A549 treated with AZD9567 at 1 μM for 4 hours (cell line): ENCODE results near the gene HARS1. TPM values are rescaled to one million over a fixed set of nuclear protein-coding genes. Genes with fewer than 3 reads are reported as not detected.

Experiments
- total RNA-seq: library from RNA; stranded (reverse); fragments of 200-300 nt; extraction: Qiagen RNA extraction; gene quantifications from 5 replicates; pipeline ENCODE4 v1.2.3, GENCODE V29; 2022; ENCODE audit not compliant: insufficient read depth

Gene HARS1
- 76.1 to 99.2 TPM (median 80.5 TPM) in 5 replicates for total RNA-seq

GRCh38 chr5:140690941-140691924 is at the start of gene HARS1, which contains the start of gene HARS2:
HARS1 (minus strand) TSS chr5:140691370; CDS start chr5:140691304, 66 bp downstream.
HARS2 (plus strand) TSS chr5:140691455; CDS start chr5:140691649, 194 bp downstream.

GRCh38 chr5:140700177-140701144 is 9.3 kb upstream of the HARS1 start, which contains the start of gene ZMAT2:
ZMAT2 (plus strand) TSS chr5:140700447; CDS start chr5:140700461, 14 bp downstream.

GRCh38 chr5:140673187-140673976 is 17.8 kb downstream of the HARS1 start, which contains the start of gene DND1:
DND1 (minus strand) TSS chr5:140673576; CDS start chr5:140673542, 34 bp downstream.

GRCh38 chr5:140664359-140665119 is 26.6 kb downstream of the HARS1 start, which contains the start of gene WDR55:
WDR55 (plus strand) TSS chr5:140664904; CDS start chr5:140664913, 9 bp downstream.

GRCh38 chr5:140639148-140639981 is 51.8 kb downstream of the HARS1 start, which contains the start of gene TMCO6:
TMCO6 (plus strand) TSS chr5:140639451; CDS start chr5:140639528, 77 bp downstream.

GRCh38 chr5:140633021-140633471 is 58.1 kb downstream of the HARS1 start, which contains the start of gene CD14:
CD14 (minus strand) TSS chr5:140633175; CDS start chr5:140633071, 104 bp downstream.

Other genes with a start within 250 kb of the HARS1 start
- 2.5 to 4.0 TPM (median 3.1 TPM) in 4 of 5 replicates, not detected in the other for gene EIF4EBP3, start 143.7 kb downstream of the HARS1 start, total RNA-seq
- gene SRA1, start 133.9 kb downstream of the HARS1 start, total RNA-seq: 35.3 to 51.4 TPM (median 46.1 TPM) in 5 replicates
- gene APBB3, start 126.8 kb downstream of the HARS1 start, total RNA-seq: 6.4 to 8.7 TPM (median 7.6 TPM) in 5 replicates
- gene SLC35A4, start 126.5 kb downstream of the HARS1 start, total RNA-seq: 68.6 to 83.5 TPM (median 75.4 TPM) in 5 replicates
- 3.5 to 8.4 TPM (median 4.3 TPM) in 5 replicates for gene CD14, start 58.2 kb downstream of the HARS1 start, total RNA-seq
- gene TMCO6, start 51.9 kb downstream of the HARS1 start, total RNA-seq: 7.6 to 17.9 TPM (median 15.2 TPM) in 5 replicates
- 83.8 to 126 TPM (median 125 TPM) in 5 replicates for gene NDUFA2, start 43.7 kb downstream of the HARS1 start, total RNA-seq
- gene IK, start 43.5 kb downstream of the HARS1 start, total RNA-seq: 86.0 to 142 TPM (median 88.2 TPM) in 5 replicates
- 29.5 to 34.8 TPM (median 31.2 TPM) in 5 replicates for gene WDR55, start 26.5 kb downstream of the HARS1 start, total RNA-seq
- 0.91 to 1.1 TPM (median 0.98 TPM) in 4 of 5 replicates, not detected in the other for gene DND1, start 17.8 kb downstream of the HARS1 start, total RNA-seq
- gene HARS2, start 85 bp upstream of the HARS1 start, total RNA-seq: 33.3 to 39.5 TPM (median 37.6 TPM) in 5 replicates
- 79.6 to 128 TPM (median 85.6 TPM) in 5 replicates for gene ZMAT2, start 9.1 kb upstream of the HARS1 start, total RNA-seq
- 0.13 to 0.25 TPM (median 0.16 TPM) in 4 of 5 replicates, not detected in the other for gene PCDHA1, start 94.8 kb upstream of the HARS1 start, total RNA-seq
- gene PCDHA2, start 103.5 kb upstream of the HARS1 start, total RNA-seq: 0.03 to 0.08 TPM (median 0.07 TPM) in 4 of 5 replicates, not detected in the other
- 0.75 to 1.6 TPM (median 0.85 TPM) in 5 replicates for gene PCDHA3, start 109.7 kb upstream of the HARS1 start, total RNA-seq
- 1.2 to 3.4 TPM (median 1.7 TPM) in 5 replicates for gene PCDHA4, start 115.7 kb upstream of the HARS1 start, total RNA-seq
- gene PCDHA5, start 130.2 kb upstream of the HARS1 start, total RNA-seq: 0.57 to 0.63 TPM (median 0.59 TPM) in 5 replicates
- gene PCDHA6, start 136.6 kb upstream of the HARS1 start, total RNA-seq: 0.02 to 0.05 TPM (median 0.03 TPM) in 4 of 5 replicates, not detected in the other
- 0.09 to 0.12 TPM (median 0.12 TPM) in 4 of 5 replicates, not detected in the other for gene PCDHA7, start 142.9 kb upstream of the HARS1 start, total RNA-seq
- gene PCDHA8, start 149.8 kb upstream of the HARS1 start, total RNA-seq: 0.04 to 0.10 TPM (median 0.08 TPM) in 3 of 5 replicates, not detected in the others
- 0.02 TPM in 1 of 5 replicates, not detected in the others for gene PCDHA9, start 157.0 kb upstream of the HARS1 start, total RNA-seq
- gene PCDHA10, start 164.5 kb upstream of the HARS1 start, total RNA-seq: 0.01 to 0.05 TPM (median 0.02 TPM) in 3 of 5 replicates, not detected in the others
- 0.06 to 0.18 TPM (median 0.13 TPM) in 4 of 5 replicates, not detected in the other for gene PCDHA11, start 177.6 kb upstream of the HARS1 start, total RNA-seq
- 1.6 to 3.1 TPM (median 2.8 TPM) in 5 replicates for gene PCDHA12, start 183.9 kb upstream of the HARS1 start, total RNA-seq
- gene PCDHA13, start 190.8 kb upstream of the HARS1 start, total RNA-seq: 0.05 to 0.07 TPM (median 0.06 TPM) in 4 of 5 replicates, not detected in the other
- 1.9 to 3.7 TPM (median 2.1 TPM) in 5 replicates for gene PCDHAC1, start 234.9 kb upstream of the HARS1 start, total RNA-seq